Measurements from ENCODE around the gene TERT. TPM values are rescaled to one million over a fixed set of nuclear protein-coding genes. Genes with fewer than 3 reads are reported as not detected.

Gene TERT
- total RNA-seq, 1 experiment from 2014 or later = 0.80 TPM

DNA sequence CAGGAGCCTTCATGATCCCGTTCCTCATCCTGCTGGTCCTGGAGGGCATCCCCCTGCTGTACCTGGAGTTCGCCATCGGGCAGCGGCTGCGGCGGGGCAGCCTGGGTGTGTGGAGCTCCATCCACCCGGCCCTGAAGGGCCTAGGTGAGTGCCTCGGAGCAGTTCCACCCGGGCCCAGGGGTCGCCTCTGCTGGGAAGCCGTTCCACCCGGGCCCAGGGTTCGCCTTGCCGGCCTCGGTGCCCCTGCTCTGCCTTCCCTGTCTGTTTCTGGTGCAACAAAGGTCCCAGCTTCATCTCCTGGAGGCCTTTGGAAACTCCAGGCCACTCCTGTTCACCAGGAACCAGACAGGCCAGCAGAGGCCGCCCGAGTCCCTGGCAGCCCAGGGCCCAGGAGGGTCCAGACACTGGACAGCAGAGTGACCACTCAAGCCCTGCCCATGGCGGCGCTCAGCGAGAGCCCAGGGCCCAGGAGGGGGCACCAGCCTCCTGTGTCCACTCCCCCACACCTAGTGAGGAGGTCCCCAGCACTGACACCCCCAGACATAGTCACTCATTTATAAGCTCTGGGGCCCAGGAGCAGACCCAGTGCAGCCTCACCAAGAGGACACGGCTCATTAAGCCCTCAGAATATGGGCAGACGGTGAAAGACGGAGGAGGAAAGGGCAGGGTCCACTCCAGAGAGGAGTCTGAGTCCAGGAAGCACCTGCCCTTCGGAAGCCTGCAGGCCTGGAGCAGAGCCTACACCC lies 86.0 kb downstream of the TERT start:
- no peaks in the 10 kb centered on the region for H3K79me2 ChIP-seq (ENCODE audit: low read length)
- TF ChIP-seq EZH2 (IDR thresholded peaks at IDR 0.05; ENCODE audit: low read length, unreplicated experiment) = no peak
- peak; percentile 42; the same call in 1 of the 2 replicates for TF ChIP-seq CTCF (conservative IDR thresholded peaks at IDR 0.05; ENCODE audit: low read depth, low read length)
- no peaks in the 10 kb centered on the region for H3K9me2 ChIP-seq (replicated peaks; ENCODE audit: low read length)
- no peaks in the 10 kb centered on the region for H3F3A ChIP-seq (ENCODE audit: low read length, unreplicated experiment)
- peak; percentile 70 for ATAC-seq
- no peaks in the 10 kb centered on the region for H3K36me3 ChIP-seq (ENCODE audit: low read depth, low read length)
- no peak overlapping the region for H3K9ac ChIP-seq (ENCODE audit: low read length)
- peaks cover 3% of the 10 kb centered on the region; the same call in 1 of the 2 replicates for H3K27me3 ChIP-seq (ENCODE audit: low read length)
- H3K9me3 ChIP-seq (ENCODE audit: low read length) = no peaks in the 10 kb centered on the region
- ChIA-PET POLR2A (ENCODE audit: unreplicated experiment) (no interaction called here), CTCF (interaction anchor here (0.5 to 0.8 kb wide), 4 partner anchors 19 to 436 kb away, joined by 3 to 4 read pairs (median 3); no protein-coding TSS in a partner anchor)
- H3K4me3 ChIP-seq (ENCODE audit: low read length) = no peak overlapping the region
- intact Hi-C loops (cut with micrococcal nuclease) = no loop called here
- H2AFZ ChIP-seq (ENCODE audit: low read length) = no peak overlapping the region
- DNase-seq = peak; percentile 25
- no peak overlapping the region for H3K4me2 ChIP-seq (ENCODE audit: low read length)
- H4K20me1 ChIP-seq (ENCODE audit: low read length) = no peaks in the 10 kb centered on the region
- BruUV-seq (replicated peaks) = no TSS peak
- H3K27ac ChIP-seq (ENCODE audit: low read length) = no peak overlapping the region
- no peaks in the 10 kb centered on the region for H3K4me1 ChIP-seq (ENCODE audit: insufficient read depth, low read length)

DNA sequence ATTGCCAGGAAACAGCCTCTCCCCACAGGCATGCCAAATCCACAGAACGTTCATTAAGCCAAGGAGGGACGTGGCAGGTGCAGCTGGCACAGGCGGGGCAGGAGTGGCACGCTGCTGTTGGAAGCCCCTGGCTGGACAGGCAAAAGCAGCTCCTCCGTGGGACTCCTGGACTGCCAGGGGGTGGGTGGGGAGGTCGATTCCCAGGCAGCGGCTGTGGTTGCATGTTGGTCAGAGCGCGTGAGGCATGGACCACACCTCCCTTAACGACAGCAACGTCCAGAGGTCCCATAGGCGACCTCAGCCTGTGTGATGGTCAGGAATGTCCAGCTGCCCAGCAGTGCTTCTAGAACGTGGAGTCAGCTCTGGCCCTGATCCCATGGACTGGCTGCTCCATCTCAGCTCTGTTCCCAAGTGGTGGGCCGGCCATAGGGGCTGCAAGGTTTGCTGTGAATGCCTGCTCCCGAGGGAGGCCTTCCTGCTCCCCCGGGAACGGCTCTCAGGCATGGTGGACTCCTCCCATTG lies 86.6 kb downstream of the TERT start:
- Histone ChIP-seq H3K4me1 (ENCODE audit: insufficient read depth, low read length) (no peaks in the 10 kb centered on the region), H3K9me2 (replicated peaks; ENCODE audit: low read length) (no peaks in the 10 kb centered on the region), H3K9ac (ENCODE audit: low read length) (no peak overlapping the region), H3K79me2 (ENCODE audit: low read length) (no peaks in the 10 kb centered on the region), H3K4me2 (ENCODE audit: low read length) (no peak overlapping the region), H3K27ac (ENCODE audit: low read length) (no peak overlapping the region), H2AFZ (ENCODE audit: low read length) (no peak overlapping the region), H3K27me3 (ENCODE audit: low read length) (peaks cover 3% of the 10 kb centered on the region; the same call in 1 of the 2 replicates), H3K9me3 (ENCODE audit: low read length) (no peaks in the 10 kb centered on the region), H3K36me3 (ENCODE audit: low read depth, low read length) (no peaks in the 10 kb centered on the region), H3F3A (ENCODE audit: low read length, unreplicated experiment) (no peaks in the 10 kb centered on the region), H3K4me3 (ENCODE audit: low read length) (no peak overlapping the region), H4K20me1 (ENCODE audit: low read length) (no peaks in the 10 kb centered on the region)
- TF ChIP-seq EZH2 (IDR thresholded peaks at IDR 0.05; ENCODE audit: low read length, unreplicated experiment) = no peak
- no peak for TF ChIP-seq CTCF (conservative IDR thresholded peaks at IDR 0.05; ENCODE audit: low read depth, low read length)
- no peak for TF ChIP-seq EZH2phosphoT487 (IDR thresholded peaks at IDR 0.05; ENCODE audit: borderline replicate concordance, low read length)
- ATAC-seq (no peak), DNase-seq (no peak)
- BruUV-seq (replicated peaks) = no TSS peak
- CTCF ChIA-PET = interaction anchor here (0.5 to 0.8 kb wide), 4 partner anchors 20 to 436 kb away, joined by 3 to 4 read pairs (median 3); no protein-coding TSS in a partner anchor
- intact Hi-C loops (cut with micrococcal nuclease) = no loop called here
- POLR2A ChIA-PET (ENCODE audit: unreplicated experiment) = no interaction called here

GRCh38 chr5:1207555-1207954 lies 87.3 kb downstream of the TERT start:
- Histone ChIP-seq H3K4me1 (ENCODE audit: insufficient read depth, low read length) (no peaks in the 10 kb centered on the region), H3K79me2 (ENCODE audit: low read length) (no peaks in the 10 kb centered on the region), H2AFZ (ENCODE audit: low read length) (no peak overlapping the region), H3F3A (ENCODE audit: low read length, unreplicated experiment) (no peaks in the 10 kb centered on the region), H3K27ac (ENCODE audit: low read length) (no peak overlapping the region), H3K4me3 (ENCODE audit: low read length) (no peak overlapping the region), H3K9me3 (ENCODE audit: low read length) (no peaks in the 10 kb centered on the region), H4K20me1 (ENCODE audit: low read length) (no peaks in the 10 kb centered on the region), H3K9ac (ENCODE audit: low read length) (no peak overlapping the region), H3K36me3 (ENCODE audit: low read depth, low read length) (no peaks in the 10 kb centered on the region), H3K4me2 (ENCODE audit: low read length) (no peak overlapping the region), H3K9me2 (replicated peaks; ENCODE audit: low read length) (no peaks in the 10 kb centered on the region), H3K27me3 (ENCODE audit: low read length) (peaks cover 3% of the 10 kb centered on the region; the same call in 1 of the 2 replicates)
- DNase-seq (peak; percentile 24), ATAC-seq (no peak)
- POLR2A ChIA-PET (ENCODE audit: unreplicated experiment) = no interaction called here
- intact Hi-C loops (cut with micrococcal nuclease) = no loop called here
- no peak for TF ChIP-seq EZH2phosphoT487 (IDR thresholded peaks at IDR 0.05; ENCODE audit: borderline replicate concordance, low read length)
- no peak for TF ChIP-seq CTCF (conservative IDR thresholded peaks at IDR 0.05; ENCODE audit: low read depth, low read length)
- TF ChIP-seq EZH2 (IDR thresholded peaks at IDR 0.05; ENCODE audit: low read length, unreplicated experiment) = no peak
- no TSS peak for BruUV-seq (replicated peaks)
- CTCF ChIA-PET = no interaction called here

Measured in PC-3 (cell line).